Ascending aorta (tissue), 2 donors: ENCODE data around the gene SLC41A2. TPM values are rescaled to one million over a fixed set of nuclear protein-coding genes. Genes with fewer than 3 reads are reported as not detected.
"Not testable (repeated sequence)": the region's sequence is repeated elsewhere in the genome, so short reads cannot be mapped to it uniquely, and the experiment has no call there.

Experiments used
- DNase-seq, 2 donors: peaks; one replicate each; pipeline ENCODE4 v3.0.0-alpha.2; 2019; ENCODE audit warnings: low spot score in 2 of 2
- H3K27ac ChIP-seq, 2 donors: fragments of 200-600 bp; sonication (generic); one replicate each; pipeline ENCODE4 v1.5.1; 2016 to 2017; ENCODE audit warnings: mild to moderate bottlenecking in 1 of 2
- H3K27me3 ChIP-seq: fragments of 200-600 bp; sonication (generic); one replicate; pipeline ENCODE4 v1.5.1; 2017
- H3K36me3 ChIP-seq, 2 donors: fragments of 200-600 bp; sonication (generic); one replicate each; pipeline ENCODE4 v1.5.1; 2016
- H3K4me1 ChIP-seq, 2 donors: fragments of 200-600 bp; sonication (generic); one replicate each; pipeline ENCODE4 v1.5.1; 2016 to 2017; ENCODE audit warnings: mild to moderate bottlenecking in 1 of 2
- H3K4me3 ChIP-seq, 2 donors: fragments of 200-600 bp; sonication (generic); one replicate each; pipeline ENCODE4 v1.5.1; 2016 to 2017; ENCODE audit warnings: mild to moderate bottlenecking in 1 of 2
- H3K9me3 ChIP-seq, 2 donors: fragments of 200-600 bp; sonication (generic); one replicate each; pipeline ENCODE4 v1.5.1; 2016
- intact Hi-C: fragments of 100-400 bp; cut with DNase I; formaldehyde crosslinking; loops from one replicate; pipeline ENCODE4 v1.15.1; 2023
- total RNA-seq: library from RNA; depleted of rRNA; stranded (reverse); fragments of >200 nt; gene quantifications from one replicate; pipeline ENCODE4 v1.1.0, GENCODE V29; 2016
- TF ChIP-seq, protein P1 (sequence below), 3 experiments: fragments of 200-600 bp in 2 of 3; fragments of 450-650 bp in 1 of 3; sonication (generic) in 2 of 3; IDR thresholded peaks; one replicate each; pipeline ENCODE4 v1.5.1; 2016 to 2019; ENCODE audit warnings: antibody characterized with exemption in 3 of 3, mild to moderate bottlenecking in 1 of 3, moderate library complexity in 1 of 3

The SLC41A2 gene
- total RNA-seq, 1 donor from 2014 or later, result 15.6 TPM

DNA sequence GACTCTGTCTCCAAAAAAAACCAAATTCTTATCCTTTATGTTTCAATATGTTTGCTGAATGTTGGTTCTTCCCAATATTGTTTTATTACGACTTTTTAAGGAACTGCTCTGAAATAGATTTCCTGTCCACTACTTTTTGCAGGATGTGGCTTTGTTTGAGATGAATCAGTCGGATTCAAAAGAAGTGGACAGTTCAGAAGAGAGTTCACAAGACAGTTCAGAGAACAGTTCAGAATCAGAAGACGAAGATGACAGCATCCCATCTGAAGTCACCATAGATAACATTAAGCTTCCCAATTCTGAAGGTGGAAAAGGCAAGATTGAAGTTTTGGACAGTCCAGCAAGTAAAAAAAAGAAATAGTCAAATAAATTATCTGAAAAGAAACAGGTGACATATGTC lies 36.2 kb upstream of the SLC41A2 start:
- intact Hi-C loops, result no loop called here
- Histone ChIP-seq H3K27me3 (no peaks in the 10 kb centered on the region), H3K4me1 (no peaks in the 10 kb centered on the region), H3K36me3 (peaks cover 23 to 62% of the 10 kb centered on the region in 2 donors), H3K9me3 (no peaks in the 10 kb centered on the region), H3K4me3 (no peak overlapping the region), H3K27ac (no peak overlapping the region)
- no peak for DNase-seq
- TF ChIP-seq, protein P1, sequence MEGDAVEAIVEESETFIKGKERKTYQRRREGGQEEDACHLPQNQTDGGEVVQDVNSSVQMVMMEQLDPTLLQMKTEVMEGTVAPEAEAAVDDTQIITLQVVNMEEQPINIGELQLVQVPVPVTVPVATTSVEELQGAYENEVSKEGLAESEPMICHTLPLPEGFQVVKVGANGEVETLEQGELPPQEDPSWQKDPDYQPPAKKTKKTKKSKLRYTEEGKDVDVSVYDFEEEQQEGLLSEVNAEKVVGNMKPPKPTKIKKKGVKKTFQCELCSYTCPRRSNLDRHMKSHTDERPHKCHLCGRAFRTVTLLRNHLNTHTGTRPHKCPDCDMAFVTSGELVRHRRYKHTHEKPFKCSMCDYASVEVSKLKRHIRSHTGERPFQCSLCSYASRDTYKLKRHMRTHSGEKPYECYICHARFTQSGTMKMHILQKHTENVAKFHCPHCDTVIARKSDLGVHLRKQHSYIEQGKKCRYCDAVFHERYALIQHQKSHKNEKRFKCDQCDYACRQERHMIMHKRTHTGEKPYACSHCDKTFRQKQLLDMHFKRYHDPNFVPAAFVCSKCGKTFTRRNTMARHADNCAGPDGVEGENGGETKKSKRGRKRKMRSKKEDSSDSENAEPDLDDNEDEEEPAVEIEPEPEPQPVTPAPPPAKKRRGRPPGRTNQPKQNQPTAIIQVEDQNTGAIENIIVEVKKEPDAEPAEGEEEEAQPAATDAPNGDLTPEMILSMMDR (IDR thresholded peaks at IDR 0.05), result no peak

DNA sequence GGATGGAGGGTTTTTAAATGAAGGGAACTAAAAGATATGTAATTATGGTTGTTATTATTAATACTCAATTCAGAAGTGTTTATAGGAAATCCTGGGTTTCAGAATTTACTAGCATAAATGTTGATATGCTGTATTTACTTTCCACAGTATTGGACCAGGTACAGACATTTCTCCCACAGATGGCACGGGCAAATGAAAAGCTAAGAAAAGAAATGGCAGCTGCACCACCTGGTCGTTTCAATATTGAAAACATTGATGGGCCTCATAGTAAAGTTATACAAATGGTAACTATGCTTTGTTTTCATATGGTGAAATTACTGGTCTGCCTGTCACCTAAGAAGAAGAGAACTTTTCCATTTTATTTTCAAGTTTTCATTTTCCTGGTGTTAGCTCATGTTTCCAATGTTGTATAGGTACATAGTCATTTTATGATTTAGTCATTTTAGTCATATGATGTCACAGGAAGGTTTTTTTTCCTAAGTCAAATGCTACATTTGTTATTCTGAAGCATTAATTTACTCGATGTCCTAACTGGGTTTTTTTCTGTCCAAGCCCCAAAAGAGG lies 33.6 kb upstream of the SLC41A2 start:
- Histone ChIP-seq H3K9me3 (no peaks in the 10 kb centered on the region), H3K4me3 (no peak overlapping the region), H3K36me3 (peaks cover 23 to 51% of the 10 kb centered on the region in 2 donors), H3K27me3 (no peaks in the 10 kb centered on the region), H3K27ac (no peak overlapping the region), H3K4me1 (peaks cover 5 to 13% of the 10 kb centered on the region in 2 donors)
- intact Hi-C loops, result no loop called here
- DNase-seq, result no peak
- TF ChIP-seq, protein P1 (IDR thresholded peaks at IDR 0.05), result no peak

DNA sequence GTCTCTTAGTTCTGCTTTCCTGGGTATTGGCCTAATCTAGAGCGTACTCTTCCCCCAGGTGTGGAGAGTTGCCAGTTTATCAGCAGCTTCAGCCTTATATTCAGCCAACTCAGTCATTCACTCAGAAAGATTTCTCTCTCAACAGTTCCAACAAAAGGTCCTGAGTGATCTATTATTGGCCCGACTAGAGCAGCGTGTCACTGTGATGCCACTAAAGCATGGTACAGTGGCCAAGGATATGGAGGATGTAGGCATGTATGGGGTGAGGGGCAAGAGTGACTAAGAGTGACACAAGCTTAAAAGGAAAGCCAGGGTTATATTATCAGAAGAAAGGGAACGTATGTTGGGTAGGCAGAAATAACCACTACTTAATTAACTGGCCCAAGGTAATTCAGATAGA lies 32.9 kb upstream of the SLC41A2 start:
- TF ChIP-seq, protein P1 (IDR thresholded peaks at IDR 0.05), result no peak
- H3K9me3 ChIP-seq, result no peaks in the 10 kb centered on the region
- H3K27me3 ChIP-seq, result no peaks in the 10 kb centered on the region
- peaks cover 5 to 13% of the 10 kb centered on the region in 2 donors for H3K4me1 ChIP-seq
- no peak overlapping the region for H3K4me3 ChIP-seq
- no peak for DNase-seq
- no peak overlapping the region for H3K27ac ChIP-seq
- intact Hi-C loops, result no loop called here
- H3K36me3 ChIP-seq, result peaks cover 23 to 50% of the 10 kb centered on the region in 2 donors

DNA sequence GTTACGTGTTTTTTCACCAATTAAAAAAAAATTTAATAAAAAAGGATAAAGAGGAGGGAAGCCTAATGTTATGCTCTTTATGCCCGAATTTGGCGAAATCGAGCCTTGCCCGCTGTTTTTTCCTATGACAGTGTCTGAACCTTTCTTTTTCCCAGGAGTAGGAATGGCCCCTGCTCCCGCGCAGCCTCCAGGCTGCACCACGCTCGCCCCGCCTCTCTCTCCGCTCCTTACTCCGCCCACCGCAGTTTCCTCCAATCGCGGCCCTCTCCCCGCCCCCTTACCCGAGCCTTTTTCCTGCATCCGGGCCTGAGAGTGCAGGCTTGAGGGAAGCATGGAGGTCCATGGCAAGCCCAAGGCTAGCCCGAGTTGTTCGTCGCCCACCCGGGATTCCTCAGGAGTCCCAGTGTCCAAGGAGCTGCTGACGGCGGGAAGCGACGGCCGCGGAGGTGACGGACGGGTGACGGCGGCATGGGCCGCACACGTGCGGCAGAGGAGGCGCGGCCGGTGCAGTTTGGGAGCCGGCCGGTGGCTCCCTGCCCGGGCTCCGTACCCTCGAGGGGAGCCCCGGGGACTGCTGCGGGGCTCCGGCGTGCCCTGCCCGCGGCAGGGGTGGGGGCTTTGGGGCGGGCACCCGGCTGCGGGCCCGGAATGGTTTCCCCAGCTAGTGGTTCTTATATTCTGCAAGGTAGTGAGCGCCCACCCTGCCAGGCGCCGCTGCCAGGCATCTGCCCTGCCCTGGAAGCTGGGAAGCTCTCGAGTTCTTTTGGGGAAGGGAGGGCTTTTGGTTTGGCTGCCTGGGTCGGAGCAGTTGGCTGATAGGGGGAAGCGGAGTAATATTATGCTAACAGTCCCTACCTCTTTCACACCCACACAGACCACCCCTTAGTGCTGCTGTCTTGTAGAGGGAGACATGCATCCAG lies 28.2 kb upstream of the SLC41A2 start, which contains the start of gene NOPCHAP1:
NOPCHAP1 (plus strand) TSS at position 295 of the 920 bp plus-strand sequence; CDS start at position 332, 37 bp downstream.
- TF ChIP-seq, protein P1 (IDR thresholded peaks at IDR 0.05), result no peak
- DNase-seq, result peak; percentile 75 to 97
- H3K27ac ChIP-seq, result peak within 1 kb of the TSS; percentile 52 to 58
- no peaks in the 10 kb centered on the region for H3K27me3 ChIP-seq
- H3K36me3 ChIP-seq, result peaks cover 0 to 19% of the 10 kb centered on the region in 2 donors
- H3K4me1 ChIP-seq, result peaks cover 5 to 17% of the 10 kb centered on the region in 2 donors
- H3K9me3 ChIP-seq, result no peaks in the 10 kb centered on the region
- intact Hi-C loops, result loop anchor here (1.0 to 5.0 kb wide), 2 partner anchors 28 to 66 kb away; partner anchors contain the start of gene SLC41A2
- H3K4me3 ChIP-seq, result peak within 1 kb of the TSS; percentile 72 to 76

DNA sequence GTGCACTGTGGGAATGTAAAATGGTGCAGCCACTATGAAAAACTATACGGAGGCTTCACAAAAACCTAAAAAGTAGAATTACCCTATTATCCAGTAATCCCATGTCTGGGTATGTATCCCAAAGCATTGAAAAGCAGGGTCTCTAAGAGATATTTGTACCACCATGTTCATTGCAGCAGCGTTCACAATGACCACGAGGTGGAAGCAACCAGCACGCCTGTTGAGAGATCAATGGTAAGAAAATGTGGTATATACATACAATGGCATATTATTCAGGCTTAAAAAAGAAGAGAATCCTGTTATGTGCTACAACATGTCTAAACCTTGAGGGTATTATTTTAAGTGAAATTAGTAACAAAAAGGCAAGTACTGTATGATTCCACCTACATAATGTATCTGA lies 27.1 kb upstream of the SLC41A2 start:
- peaks cover 0 to 14% of the 10 kb centered on the region in 2 donors for H3K36me3 ChIP-seq
- H3K9me3 ChIP-seq, result no peaks in the 10 kb centered on the region
- no peak overlapping the region for H3K27ac ChIP-seq
- H3K27me3 ChIP-seq, result no peaks in the 10 kb centered on the region
- TF ChIP-seq, protein P1 (IDR thresholded peaks at IDR 0.05), result no peak
- H3K4me1 ChIP-seq, result peaks cover 5 to 17% of the 10 kb centered on the region in 2 donors
- no peak for DNase-seq
- intact Hi-C loops, result loop anchor here (5.0 kb wide), 1 partner anchor 67 kb away; no protein-coding TSS in a partner anchor
- H3K4me3 ChIP-seq, result peak overlapping the region; percentile 72 to 76

DNA sequence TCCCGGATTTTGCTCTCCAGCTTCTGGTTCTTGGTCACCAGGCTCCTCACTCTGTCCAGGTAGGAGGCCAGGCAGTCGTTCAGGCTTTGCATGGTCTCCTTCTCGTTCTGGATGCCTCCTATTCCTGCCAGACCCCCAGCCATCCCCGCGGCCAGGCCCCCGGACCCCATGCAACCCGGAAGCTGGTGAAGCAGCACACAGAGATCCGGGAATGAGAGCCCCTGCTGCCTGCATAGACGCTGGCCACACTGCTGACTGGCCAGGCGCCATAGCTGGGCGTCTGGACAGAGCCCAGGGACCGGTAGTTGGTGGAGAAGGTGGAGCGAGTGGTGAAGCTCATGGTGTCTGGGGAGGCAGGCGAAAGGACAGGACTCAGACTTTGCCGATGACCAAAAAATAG lies 19.6 kb upstream of the SLC41A2 start:
- H3K36me3 ChIP-seq, H3K4me1 ChIP-seq, H3K9me3 ChIP-seq, DNase-seq, H3K4me3 ChIP-seq, intact Hi-C loops, H3K27ac ChIP-seq, H3K27me3 ChIP-seq: not testable (repeated sequence)
